Right lobe of liver (tissue), 6 donors: Measurements from ENCODE around the gene CIAO3. TPM values are rescaled to one million over a fixed set of nuclear protein-coding genes. Genes with fewer than 3 reads are reported as not detected.

Experiments used
- ATAC-seq, 4 donors: fragments of 200-7000 bp; cut with Tn5 transposase; one replicate each; pipeline ENCODE4 v1.9.1; 2020; ENCODE audit warnings: mild to moderate bottlenecking in 4 of 4, moderate library complexity in 4 of 4
- DNase-seq, 3 donors: peaks; one replicate each; pipeline ENCODE4 v3.0.0-alpha.2; 2020
- H3K27ac ChIP-seq, 3 donors: fragments of 200-600 bp; one replicate each; pipeline ENCODE4 v1.8.0; 2022
- H3K27me3 ChIP-seq, 2 donors: fragments of 200-600 bp; one replicate each; pipeline ENCODE4 v1.8.0; 2022
- H3K36me3 ChIP-seq, 4 donors: fragments of 200-600 bp; sonication (generic) in 1 of 4; one replicate each; pipeline versions ENCODE4 v1.5.1 to v1.8.0; 2017 to 2022; ENCODE audit warnings: control low read depth in 1 of 4
- H3K4me1 ChIP-seq, 4 donors: fragments of 200-600 bp; sonication (generic) in 1 of 4; one replicate each; pipeline versions ENCODE4 v1.5.1 to v1.8.0; 2017 to 2022; ENCODE audit warnings: control low read depth in 1 of 4
- H3K4me3 ChIP-seq, 3 donors: fragments of 200-600 bp; one replicate each; pipeline ENCODE4 v1.8.0; 2022
- H3K9me3 ChIP-seq, 4 donors: fragments of 200-600 bp; sonication (generic) in 1 of 4; one replicate each; pipeline versions ENCODE4 v1.5.1 to v1.8.0; 2017 to 2022; ENCODE audit warnings: control low read depth in 1 of 4
- CTCF ChIP-seq, 4 donors: fragments of 200-600 bp in 3 of 4; fragments of 450-650 bp in 1 of 4; IDR thresholded peaks; one replicate each; pipeline versions ENCODE4 v1.5.1 to v1.8.0; 2016 to 2022; ENCODE audit warnings: antibody characterized with exemption in 4 of 4, mild to moderate bottlenecking in 2 of 4
- POLR2A ChIP-seq: fragments of 450-650 bp; IDR thresholded peaks from one replicate; pipeline ENCODE4 v1.6.1; 2017; ENCODE audit warnings: antibody characterized with exemption, mild to moderate bottlenecking
- WGBS: methylation state at CpG from one replicate; pipeline ENCODE4 v1.1.6; 2018; ENCODE audit warnings: low coverage, low lambda C conversion rate; ENCODE audit not compliant: insufficient coverage; ENCODE audit errors: missing lambda C conversion rate; 5-methylcytosine and 5-hydroxymethylcytosine counted together
- intact Hi-C, 2 donors: fragments of 100-400 bp; cut with DNase I; formaldehyde crosslinking; loops; one replicate each; pipeline versions ENCODE4 v1.11.2 to v1.14.1; 2022
- total RNA-seq, 6 experiments: library from RNA; depleted of rRNA in 2 of 6; stranded (reverse); fragments of >200 nt in 2 of 6; fragmentation: NEBNext Ultra II Directional in 3 of 6; extraction: Animal tissue kit (Norgen Biotek cat#: 25700) in 3 of 6; gene quantifications; one replicate each; pipeline versions ENCODE4 v1.1.0 to v1.2.4, GENCODE V29; 2016 to 2023
- donor health status: DM: no; HTN: yes; CAD: no.
- donor health status: DM: no; HTN: no; CAD: no.
- donor health status: DM: no; HTN: no; CAD: no.
- donor health status: DM: no; HTN: yes; CAD: no.
- donor health status: DM: no; HTN: yes; CAD: no.

The CIAO3 gene
- total RNA-seq, 6 experiments from 2014 or later, result 11.9 to 26.1 (median 17.3) TPM

- no peak overlapping the region for H3K27ac ChIP-seq
These were observed 55.7 kb downstream of the CIAO3 start for GRCh38 chr16:684961-685696.

DNA sequence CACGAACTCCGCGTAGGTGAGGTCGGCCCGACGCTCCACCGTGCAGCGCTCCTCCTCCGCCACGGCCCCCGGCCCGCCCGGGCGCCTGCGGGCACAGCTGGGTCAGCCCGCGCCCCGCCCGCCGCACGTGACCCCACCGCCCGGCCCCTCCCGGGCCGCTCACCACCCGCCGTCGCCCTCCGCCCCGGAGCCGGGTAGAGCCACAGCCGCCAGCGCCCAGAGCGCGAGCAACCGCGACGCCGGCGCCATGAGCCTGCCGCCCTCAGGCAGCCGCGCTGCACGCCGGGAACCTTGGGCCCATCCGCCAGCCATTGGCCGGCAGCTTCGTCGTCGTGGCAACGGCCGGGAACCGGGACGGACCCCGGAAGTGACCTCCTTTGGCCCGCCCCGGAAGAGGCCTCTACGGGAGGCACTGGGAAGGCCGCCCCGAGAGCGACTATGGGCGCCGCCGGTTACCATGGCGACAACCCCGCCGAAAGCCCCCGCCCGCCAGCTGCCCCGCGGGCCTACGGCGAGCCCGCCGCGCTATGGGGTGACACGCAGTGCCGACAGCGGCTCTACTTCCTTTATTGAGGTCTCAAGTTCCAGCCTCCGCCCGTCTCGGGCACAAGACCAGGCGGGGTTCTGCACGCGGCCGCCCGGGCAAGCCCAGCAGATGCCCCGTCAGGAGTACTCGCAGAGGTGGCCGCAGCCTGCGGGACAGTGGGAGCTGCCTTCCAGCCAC, 56.6 kb downstream of the CIAO3 start, which contains the start of gene JMJD8:
JMJD8 (minus strand) TSS at position 264 of the 724 bp plus-strand sequence; CDS start at position 249, 15 bp downstream.
- peak within 1 kb of the TSS; percentile 47 to 84 (median 68) for H3K4me3 ChIP-seq
- DNase-seq (peak; percentile 98), ATAC-seq (peak; percentile 60 to 71 (median 66))
- 0% methylated on average over 3 of the region's 91 CpGs for WGBS
- no peaks in the 10 kb centered on the region for H3K9me3 ChIP-seq
- TF ChIP-seq CTCF (IDR thresholded peaks at IDR 0.05) (no peak), POLR2A (peak; percentile 63)
- peaks cover 0 to 41% (median 17%) of the 10 kb centered on the region in 4 donors for H3K4me1 ChIP-seq
- H3K27me3 ChIP-seq, result no peaks in the 10 kb centered on the region
- peaks cover 0 to 21% (median 7%) of the 10 kb centered on the region in 4 donors for H3K36me3 ChIP-seq
- intact Hi-C loops, result no loop called here
- H3K27ac ChIP-seq, result peak within 1 kb of the TSS; percentile 32 to 40 (median 36)

More at GRCh38 chr16:684961-685696, 55.7 kb downstream of the CIAO3 start:
- DNase-seq (peak in 2 of 3 donors; percentile 67 to 69), ATAC-seq (no peak)
- H3K9me3 ChIP-seq, result no peaks in the 10 kb centered on the region
- H3K27me3 ChIP-seq, result no peaks in the 10 kb centered on the region
- peaks cover 0 to 47% (median 20%) of the 10 kb centered on the region in 4 donors for H3K4me1 ChIP-seq
- H3K4me3 ChIP-seq, result peak overlapping the region in 2 of 3 donors; percentile 68 to 84
- WGBS, result 96% methylated on average over 4 of the region's 61 CpGs
- intact Hi-C loops, result no loop called here
- TF ChIP-seq POLR2A, result no peak
- no peak for TF ChIP-seq CTCF (IDR thresholded peaks at IDR 0.05)
- peaks cover 0 to 21% (median 7%) of the 10 kb centered on the region in 4 donors for H3K36me3 ChIP-seq

DNA sequence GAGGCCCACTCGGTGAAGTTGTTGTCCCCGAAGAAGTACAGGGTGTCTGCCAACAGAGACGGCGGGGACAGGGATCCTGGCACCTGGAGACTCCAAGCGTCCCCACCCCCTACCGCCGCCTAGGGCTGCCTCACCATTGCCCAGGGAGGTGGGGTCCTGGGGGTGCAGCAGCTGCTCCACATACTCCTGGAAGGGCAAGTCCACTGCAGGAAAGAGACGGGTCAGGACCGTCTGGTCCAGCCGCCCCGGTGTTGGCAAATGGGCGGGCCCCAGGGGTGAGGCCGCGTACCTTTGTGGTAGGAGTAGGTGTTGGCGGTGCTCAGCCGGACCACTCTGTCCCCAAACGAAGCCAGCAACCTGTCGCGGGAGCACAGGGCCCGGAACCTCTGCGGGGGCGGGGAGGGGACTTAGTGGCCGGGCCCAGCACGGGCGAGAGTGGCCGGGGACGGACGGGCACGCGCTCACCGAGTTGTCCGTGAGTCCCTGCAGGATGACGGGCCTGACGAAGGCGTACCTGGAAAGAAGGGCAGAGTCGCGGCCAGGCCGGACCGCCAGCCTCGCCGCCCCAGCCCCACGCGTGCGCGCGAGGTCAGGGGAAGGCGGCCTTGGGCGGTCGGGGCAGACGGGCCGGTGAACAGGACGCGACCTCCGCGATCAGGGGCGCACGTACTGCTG, 57.3 kb downstream of the CIAO3 start:
- WGBS, result 41% methylated on average over 5 of the region's 57 CpGs
- intact Hi-C loops, result no loop called here
- H3K9me3 ChIP-seq, result no peaks in the 10 kb centered on the region
- no peaks in the 10 kb centered on the region for H3K27me3 ChIP-seq
- peaks cover 0 to 21% (median 7%) of the 10 kb centered on the region in 4 donors for H3K36me3 ChIP-seq
- ATAC-seq (no peak), DNase-seq (peak in 1 of 3 donors; percentile 60)
- peaks cover 0 to 40% (median 14%) of the 10 kb centered on the region in 4 donors for H3K4me1 ChIP-seq
- H3K27ac ChIP-seq, result peak overlapping the region in 2 of 3 donors; percentile 32 to 36
- no peak for TF ChIP-seq CTCF (IDR thresholded peaks at IDR 0.05)
- TF ChIP-seq POLR2A, result no peak
- peak overlapping the region; percentile 47 to 84 (median 68) for H3K4me3 ChIP-seq
